ENCODE measurements around the gene JUND.

- no peak for TF ChIP-seq CTCF (conservative IDR thresholded peaks at IDR 0.05; ENCODE audit: low read length)
- no peak for TF ChIP-seq EZH2phosphoT487 (IDR thresholded peaks at IDR 0.05; ENCODE audit: borderline replicate concordance, low read depth, low read length)
Measured at GRCh38 chr19:18252370-18252717, 29.1 kb downstream of the JUND start.

Measured in OCI-LY7 (cell line).